Cardiac septum (tissue), 1 donor: Measurements from ENCODE around the gene PAK4. TPM values are rescaled to one million over a fixed set of nuclear protein-coding genes. Genes with fewer than 3 reads are reported as not detected.
"Not testable (repeated sequence)": the region's sequence is repeated elsewhere in the genome, so short reads cannot be mapped to it uniquely, and the experiment has no call there.

ENCODE experiments used
- DNase-seq: peaks from one replicate; pipeline ENCODE4 v3.0.0-alpha.2; 2020; ENCODE audit warnings: low spot score
- intact Hi-C: fragments of 100-400 bp; cut with DNase I; formaldehyde crosslinking; loops from one replicate; pipeline ENCODE4 v1.14.0; 2022
- total RNA-seq: library from RNA; stranded (reverse); fragmentation: NEBNext Ultra II Directional; extraction: Animal tissue kit (Norgen Biotek cat#: 25700); gene quantifications from one replicate; pipeline ENCODE4 v1.2.1, GENCODE V29; 2021
- donor health status: DM: no; HTN: no; CAD: no.

The PAK4 gene
- total RNA-seq, 1 donor from 2014 or later, result 18.6 TPM

GRCh38 chr19:39195755-39196154, 70.2 kb downstream of the PAK4 start:
- DNase-seq, result no peak
- intact Hi-C loops, result no loop called here

GRCh38 chr19:39196320-39196719, 70.7 kb downstream of the PAK4 start:
- intact Hi-C loops, result no loop called here

GRCh38 chr19:39196860-39197562, 71.4 kb downstream of the PAK4 start, which contains the start of gene NCCRP1:
TSS of gene NCCRP1 (plus strand) at chr19:39196964. CDS start at chr19:39196983, 19 bp downstream.
- intact Hi-C loops, result no loop called here
- no peak for DNase-seq

More at GRCh38 chr19:39196320-39196719, 70.7 kb downstream of the PAK4 start:
- no peak for DNase-seq

- intact Hi-C loops, result no loop called here
- no peak for DNase-seq
These were observed 72.2 kb downstream of the PAK4 start for GRCh38 chr19:39197808-39198207.

- no peak for DNase-seq
- intact Hi-C loops, result no loop called here
These were observed 73.4 kb downstream of the PAK4 start for GRCh38 chr19:39199025-39199424.

GRCh38 chr19:39200066-39200802, 74.6 kb downstream of the PAK4 start:
- DNase-seq, result no peak
- intact Hi-C loops, result no loop called here

GRCh38 chr19:39200803-39201115, 75.2 kb downstream of the PAK4 start:
- intact Hi-C loops, result no loop called here
- DNase-seq, result no peak

- intact Hi-C loops, result no loop called here
- DNase-seq, result no peak
These were observed 77.4 kb downstream of the PAK4 start for GRCh38 chr19:39202998-39203355.

GRCh38 chr19:39203372-39204341, 78.1 kb downstream of the PAK4 start, which contains the start of gene SYCN:
TSS of gene SYCN (minus strand) at chr19:39204263. CDS start at chr19:39204254, 9 bp downstream.
- no peak for DNase-seq
- intact Hi-C loops, result no loop called here

GRCh38 chr19:39205449-39205764, 79.8 kb downstream of the PAK4 start:
- intact Hi-C loops, result no loop called here
- no peak for DNase-seq

GRCh38 chr19:39206122-39206521, 80.5 kb downstream of the PAK4 start:
- intact Hi-C loops, result no loop called here
- no peak for DNase-seq

- DNase-seq, result no peak
- intact Hi-C loops, result no loop called here
These were observed 81.8 kb downstream of the PAK4 start for GRCh38 chr19:39207293-39207836.

- intact Hi-C loops, result no loop called here
- no peak for DNase-seq
These were observed 82.7 kb downstream of the PAK4 start for GRCh38 chr19:39208175-39208795.

- intact Hi-C loops, result no loop called here
- no peak for DNase-seq
These were observed 83.6 kb downstream of the PAK4 start for GRCh38 chr19:39209196-39209595.

GRCh38 chr19:39211731-39212374, 86.3 kb downstream of the PAK4 start:
- DNase-seq, result no peak
- intact Hi-C loops, result no loop called here

- intact Hi-C loops, result no loop called here
- DNase-seq, result no peak
These were observed 86.8 kb downstream of the PAK4 start for GRCh38 chr19:39212375-39212742.

GRCh38 chr19:39215323-39215722, 89.7 kb downstream of the PAK4 start:
- DNase-seq, intact Hi-C loops: not testable (repeated sequence)

GRCh38 chr19:39217094-39217493, 91.5 kb downstream of the PAK4 start:
- DNase-seq, result no peak
- intact Hi-C loops, result no loop called here
